HG02642 (cell line): ENCODE results near the gene SUCO.
"Not testable (repeated sequence)": the region's sequence is repeated elsewhere in the genome, so short reads cannot be mapped to it uniquely, and the experiment has no call there.

Experiments
- ATAC-seq: cut with Tn5 transposase; IDR thresholded peaks from one replicate; pipeline ENCODE4 v1.9.1; 2021; ENCODE audit warnings: mild to moderate bottlenecking; ENCODE audit not compliant: unreplicated experiment, poor library complexity

Gene SUCO

DNA sequence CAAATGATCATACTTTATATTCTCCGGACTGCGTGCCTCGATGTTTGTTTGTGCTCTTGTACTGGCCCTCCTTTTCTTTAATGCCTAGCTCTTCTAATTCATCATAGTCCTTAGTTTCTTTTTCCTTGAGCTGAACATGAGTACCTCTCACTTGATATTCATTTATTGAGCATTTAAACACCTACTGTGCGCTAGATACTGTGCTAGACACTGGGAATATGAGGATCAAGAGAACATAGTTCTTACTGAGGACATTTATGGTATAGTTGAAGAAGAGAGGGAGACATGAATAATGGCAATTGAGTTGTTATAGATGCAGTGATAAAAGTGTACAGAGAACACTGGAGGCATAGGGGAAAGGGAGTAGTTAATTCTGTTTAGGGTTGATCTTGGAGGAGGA lies 22.0 kb downstream of the SUCO start:
- ATAC-seq = no peak

GRCh38 chr1:172556461-172556860 lies 23.5 kb downstream of the SUCO start:
- no peak for ATAC-seq

GRCh38 chr1:172557270-172557669 lies 24.3 kb downstream of the SUCO start:
- no peak for ATAC-seq

GRCh38 chr1:172559572-172560210 lies 26.7 kb downstream of the SUCO start:
- ATAC-seq = no peak

- ATAC-seq = no peak
These were observed 28.3 kb downstream of the SUCO start for GRCh38 chr1:172561252-172561651.

- ATAC-seq = no peak
These were observed 33.4 kb downstream of the SUCO start for GRCh38 chr1:172566196-172566997.

GRCh38 chr1:172567720-172568119 lies 34.8 kb downstream of the SUCO start:
- ATAC-seq = no peak

DNA sequence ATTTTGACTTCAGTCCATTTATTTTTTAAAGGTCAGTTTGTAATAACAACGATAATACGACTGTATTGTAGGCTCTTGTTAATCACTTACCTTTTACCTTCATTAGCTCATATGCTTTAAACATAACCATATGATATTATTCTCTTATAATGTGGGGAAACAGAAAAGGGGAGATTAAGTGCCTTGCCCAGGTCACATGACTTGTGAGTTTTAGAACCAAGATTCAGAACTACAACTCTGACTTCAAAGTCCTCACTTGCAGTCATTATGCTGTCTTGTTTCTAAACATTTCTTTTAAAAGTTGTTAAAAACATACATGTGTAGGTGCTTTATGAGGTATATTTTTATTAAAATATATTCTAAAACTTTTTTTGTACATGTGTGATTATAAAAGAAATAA lies 41.1 kb downstream of the SUCO start:
- ATAC-seq = no peak

- ATAC-seq = no peak
These were observed 45.6 kb downstream of the SUCO start for GRCh38 chr1:172578586-172578985.

DNA sequence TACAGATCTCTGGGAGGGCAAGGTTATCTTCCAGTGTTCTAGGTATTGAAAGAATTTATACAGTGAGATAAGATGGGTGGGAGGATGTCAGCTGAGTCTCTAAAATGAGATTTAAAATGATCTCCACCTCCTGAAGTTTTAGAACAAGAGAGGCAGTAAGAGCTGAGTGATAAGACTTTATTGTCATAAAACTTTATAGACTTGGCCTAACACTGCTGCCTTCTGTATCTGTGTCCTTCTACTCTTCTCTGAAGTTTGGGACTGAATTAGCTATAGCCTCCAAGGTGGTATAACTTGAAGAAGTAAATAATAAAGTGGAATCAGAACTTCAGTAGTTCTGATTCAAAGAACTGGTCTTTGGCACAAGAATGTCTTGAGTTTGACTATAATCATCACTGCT lies 48.3 kb downstream of the SUCO start:
- no peak for ATAC-seq

GRCh38 chr1:172581779-172582178 lies 48.8 kb downstream of the SUCO start:
- ATAC-seq = no peak

DNA sequence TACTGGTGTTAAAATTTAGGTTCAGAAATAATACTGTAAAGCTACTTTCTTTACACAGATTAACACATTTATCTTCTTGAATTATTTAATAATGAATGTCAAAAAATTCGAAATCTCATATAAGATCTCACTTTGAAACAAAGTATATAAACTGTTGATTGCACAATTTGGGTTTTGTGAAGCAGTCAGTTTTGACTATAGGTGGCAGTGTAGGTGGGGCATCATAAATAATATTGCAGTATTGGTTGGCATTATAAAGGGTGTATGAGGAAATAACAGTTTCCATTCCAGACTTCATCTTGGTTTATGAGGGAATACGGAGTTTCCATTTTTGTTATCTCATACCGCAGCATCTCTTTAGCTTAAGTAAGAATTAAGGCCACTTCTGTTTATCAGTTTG lies 49.9 kb downstream of the SUCO start:
- ATAC-seq = no peak

- no peak for ATAC-seq
These were observed 52.4 kb downstream of the SUCO start for GRCh38 chr1:172585348-172585747.

GRCh38 chr1:172585861-172586260 lies 52.9 kb downstream of the SUCO start:
- no peak for ATAC-seq

- ATAC-seq = no peak
These were observed 55.6 kb downstream of the SUCO start for GRCh38 chr1:172588296-172589291.

GRCh38 chr1:172589553-172589952 lies 56.6 kb downstream of the SUCO start:
- ATAC-seq = no peak

GRCh38 chr1:172591429-172591828 lies 58.5 kb downstream of the SUCO start:
- ATAC-seq = not testable (repeated sequence)

- not testable (repeated sequence) for ATAC-seq
These were observed 62.1 kb downstream of the SUCO start for GRCh38 chr1:172595066-172595465.

DNA sequence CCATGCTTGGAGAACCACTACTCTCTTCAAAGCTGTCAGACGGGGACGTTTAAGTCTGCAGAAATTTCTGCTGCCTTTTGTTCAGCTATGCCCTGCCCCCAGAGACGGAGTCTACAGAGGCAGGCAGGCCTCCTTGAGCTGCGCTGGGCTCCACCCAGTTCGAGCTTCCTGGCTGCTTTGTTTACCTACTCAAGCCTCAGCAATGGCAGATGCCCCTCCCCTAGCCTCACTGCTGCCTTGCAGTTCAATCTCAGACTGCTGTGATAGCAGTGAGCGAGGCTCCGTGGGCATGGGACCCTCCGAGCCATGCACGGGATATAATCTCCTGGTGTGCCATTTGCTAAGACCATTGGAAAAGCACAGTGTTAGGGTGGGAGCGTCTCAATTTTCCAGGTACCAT lies 63.8 kb downstream of the SUCO start:
- ATAC-seq = not testable (repeated sequence)

DNA sequence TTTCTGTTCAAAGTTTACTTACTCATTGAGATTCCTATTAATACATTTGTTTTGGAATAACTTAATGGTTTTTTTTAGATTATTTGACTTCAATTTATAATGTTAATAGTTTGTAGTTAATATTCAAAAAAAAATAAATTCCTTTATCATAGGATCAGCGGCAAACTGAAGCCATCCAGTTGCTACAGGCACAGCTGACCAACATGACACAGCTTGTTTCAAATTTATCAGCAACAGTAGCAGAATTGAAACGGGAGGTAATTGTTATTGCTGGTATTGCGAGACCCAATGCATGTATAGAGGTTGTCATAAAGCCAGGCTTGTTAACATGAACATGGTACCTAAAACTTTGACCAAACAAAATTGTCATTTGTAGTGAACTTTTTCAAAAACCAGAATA lies 67.0 kb downstream of the SUCO start:
- ATAC-seq = no peak

DNA sequence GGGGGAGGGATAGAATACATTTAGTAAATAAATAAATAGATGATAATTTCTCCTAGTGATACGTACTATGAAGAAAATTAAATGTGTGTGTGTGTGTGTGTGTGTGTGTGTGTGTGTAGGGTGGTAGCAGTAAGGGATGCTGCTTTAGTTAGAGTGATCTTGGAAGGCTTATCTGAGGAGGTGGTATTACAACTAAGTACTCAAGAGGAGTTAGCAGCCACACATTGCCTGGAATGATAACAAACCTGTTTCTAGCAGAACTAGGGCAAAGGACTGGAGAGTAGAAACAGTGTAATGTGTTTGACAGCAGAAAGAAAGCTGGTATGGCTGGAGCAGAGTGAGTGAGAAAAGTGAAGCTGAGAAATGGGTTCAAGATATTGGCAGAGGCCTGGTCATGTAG lies 67.7 kb downstream of the SUCO start:
- ATAC-seq = no peak
